GM21367 (cell line): Measurements from ENCODE around the gene MELK.

ENCODE experiments used
- ATAC-seq: cut with Tn5 transposase; IDR thresholded peaks from one replicate; pipeline ENCODE4 v1.9.1; 2021; ENCODE audit not compliant: unreplicated experiment

MELK gene

GRCh38 chr9:36665921-36666431 is 93.3 kb downstream of the MELK start:
- peak; percentile 77 for ATAC-seq

GRCh38 chr9:36671561-36671960 is 98.9 kb downstream of the MELK start:
- no peak for ATAC-seq

DNA sequence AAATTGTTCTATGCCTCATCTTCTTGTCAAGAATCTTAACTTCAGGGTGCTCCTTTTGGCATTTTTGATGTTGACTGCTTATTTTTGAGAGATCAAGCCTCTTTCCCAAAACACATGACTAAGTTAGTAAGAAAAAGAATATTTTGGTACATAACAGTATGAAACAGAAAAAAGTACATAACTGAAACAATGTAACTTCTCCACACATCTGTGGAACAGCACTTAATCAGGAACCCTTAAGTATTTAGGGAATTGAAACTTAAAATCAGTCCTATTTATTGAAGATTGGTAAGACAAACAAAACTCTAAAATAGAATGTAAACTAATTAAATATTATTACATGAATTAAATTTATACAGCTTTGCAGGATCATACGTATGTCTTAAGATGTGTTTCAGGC is 103.4 kb downstream of the MELK start:
- ATAC-seq: no peak

- no peak for ATAC-seq
Measured at GRCh38 chr9:36676778-36677485, 104.2 kb downstream of the MELK start.

GRCh38 chr9:36677611-36678010 is 104.9 kb downstream of the MELK start:
- no peak for ATAC-seq

- ATAC-seq: no peak
Measured at GRCh38 chr9:36679710-36680109, 107.0 kb downstream of the MELK start.

- ATAC-seq: no peak
Measured at GRCh38 chr9:36686471-36686870, 113.8 kb downstream of the MELK start.

- ATAC-seq: no peak
Measured at GRCh38 chr9:36690412-36691168, 117.9 kb downstream of the MELK start.

- ATAC-seq: no peak
Measured at GRCh38 chr9:36691671-36692070, 119.0 kb downstream of the MELK start.

DNA sequence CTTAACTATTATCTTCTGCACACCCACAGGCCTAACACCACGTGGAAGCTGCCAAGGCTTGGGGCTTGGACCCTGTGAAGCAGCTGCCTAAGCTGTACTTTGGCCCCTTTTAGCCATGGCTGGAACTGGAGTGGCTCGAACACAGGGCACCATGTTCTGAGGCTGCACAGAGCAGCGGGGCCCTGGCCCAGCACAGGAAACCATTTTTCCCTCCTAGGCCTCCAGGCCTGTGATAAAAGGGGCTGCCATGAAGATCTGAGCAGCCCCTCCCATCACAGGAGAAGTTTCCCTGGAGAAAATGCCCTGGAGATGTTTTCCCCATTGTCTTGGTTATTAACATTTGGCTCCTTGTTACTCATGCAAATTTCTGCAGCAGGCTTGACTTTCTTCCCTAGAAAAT is 126.3 kb downstream of the MELK start:
- no peak for ATAC-seq

DNA sequence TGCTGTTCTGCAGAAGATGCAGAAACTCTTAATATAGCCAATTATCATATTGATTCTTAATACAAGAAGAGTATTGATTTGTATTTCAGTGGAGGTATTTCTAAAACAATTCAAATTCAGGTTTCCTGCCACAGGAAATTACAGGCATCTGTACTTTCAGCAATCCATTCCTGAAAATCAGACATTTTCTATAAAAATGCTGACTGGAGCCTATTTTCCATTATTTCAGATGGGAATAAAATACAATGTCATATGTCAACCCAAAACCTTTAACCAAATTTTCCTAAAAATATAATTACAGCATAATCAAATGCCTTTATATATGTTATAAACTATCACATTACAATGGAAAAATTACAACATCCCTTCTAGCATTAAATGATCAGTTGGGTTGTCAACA is 131.5 kb downstream of the MELK start:
- ATAC-seq: no peak

DNA sequence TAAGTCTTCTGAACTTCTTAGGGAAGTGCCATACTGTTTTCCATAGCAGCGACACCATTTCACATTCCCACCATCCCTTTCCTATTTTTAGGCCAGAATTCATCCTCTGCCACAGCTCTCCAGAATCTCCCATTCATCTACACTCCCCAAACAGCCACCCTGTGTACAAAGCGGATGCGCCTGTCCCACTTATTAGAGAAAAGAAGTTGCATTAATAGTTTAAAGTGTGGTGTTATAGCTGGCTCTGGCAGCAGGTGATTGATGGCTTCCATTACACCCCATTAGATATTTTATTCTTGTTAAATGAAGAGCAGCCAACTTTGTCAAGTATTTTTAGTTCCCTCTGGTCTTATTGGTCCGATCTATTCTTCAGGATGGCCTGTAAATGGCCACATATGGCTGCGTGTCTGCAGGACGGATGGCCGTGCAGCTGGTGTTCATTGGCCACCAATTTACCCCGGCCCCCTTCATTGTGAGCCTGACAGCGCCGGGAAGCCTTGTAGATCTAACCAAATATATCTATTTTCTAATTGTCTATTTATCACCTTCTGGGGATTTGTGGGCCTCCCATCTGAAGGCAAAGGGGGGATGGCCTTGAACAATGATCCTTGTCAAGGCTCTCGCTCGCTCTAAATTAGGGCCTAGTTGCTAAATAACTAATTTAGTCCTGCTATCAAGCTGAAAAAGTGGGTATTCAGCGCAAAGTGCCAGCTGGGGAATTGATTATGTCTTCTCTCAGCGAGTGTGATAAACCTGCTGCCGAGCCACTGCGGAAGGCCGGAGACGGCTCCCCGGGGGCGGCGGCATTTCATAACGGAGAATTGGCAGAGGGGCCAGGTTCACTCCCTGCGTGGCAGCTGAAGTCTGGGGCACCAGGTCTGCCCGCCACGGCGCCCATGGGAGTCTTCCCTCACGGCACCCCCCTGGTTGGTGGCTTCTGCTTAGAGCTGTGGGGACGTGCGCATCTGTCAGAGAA is 141.1 kb downstream of the MELK start:
- no peak for ATAC-seq

GRCh38 chr9:36716496-36716895 is 143.8 kb downstream of the MELK start:
- no peak for ATAC-seq

DNA sequence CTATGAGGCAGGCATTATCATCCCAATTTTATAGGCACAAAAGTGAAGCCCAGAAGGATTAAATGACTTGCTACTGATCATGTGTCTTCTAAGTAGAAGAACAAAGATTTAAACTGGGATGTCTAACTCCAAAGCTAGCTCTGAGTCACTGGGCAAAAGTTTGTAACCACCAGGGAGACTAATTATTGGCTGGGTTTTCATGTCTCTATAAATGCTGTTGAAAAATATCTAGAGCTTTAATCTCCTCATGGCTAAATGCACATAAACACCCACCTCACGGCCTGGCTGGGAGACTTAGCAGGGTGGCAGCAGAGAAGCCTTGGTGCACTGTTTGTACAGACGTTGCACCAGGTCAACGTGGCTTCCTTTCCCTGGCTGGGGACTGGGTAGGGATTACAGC is 144.6 kb downstream of the MELK start:
- ATAC-seq: no peak

- ATAC-seq: no peak
Measured at GRCh38 chr9:36718612-36719011, 145.9 kb downstream of the MELK start.

DNA sequence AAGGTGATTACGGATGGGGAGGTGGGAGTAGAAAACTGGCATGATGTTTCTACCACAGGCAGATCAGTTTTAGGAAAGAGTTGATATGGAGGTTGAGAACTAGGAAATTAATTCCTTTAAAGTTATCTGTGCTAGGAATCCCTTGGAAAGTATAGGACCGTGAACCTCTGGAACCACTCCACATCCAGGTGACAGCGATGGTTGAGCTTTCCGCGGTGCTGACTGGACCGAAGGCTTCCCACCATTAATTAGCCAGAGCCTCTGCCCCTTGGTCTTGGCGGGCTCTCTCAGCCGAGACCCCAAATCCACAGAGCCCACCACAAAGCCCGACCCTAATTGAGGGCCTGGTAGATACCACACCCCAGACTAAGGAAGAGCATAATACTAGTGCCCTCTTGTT is 147.3 kb downstream of the MELK start:
- ATAC-seq: no peak

DNA sequence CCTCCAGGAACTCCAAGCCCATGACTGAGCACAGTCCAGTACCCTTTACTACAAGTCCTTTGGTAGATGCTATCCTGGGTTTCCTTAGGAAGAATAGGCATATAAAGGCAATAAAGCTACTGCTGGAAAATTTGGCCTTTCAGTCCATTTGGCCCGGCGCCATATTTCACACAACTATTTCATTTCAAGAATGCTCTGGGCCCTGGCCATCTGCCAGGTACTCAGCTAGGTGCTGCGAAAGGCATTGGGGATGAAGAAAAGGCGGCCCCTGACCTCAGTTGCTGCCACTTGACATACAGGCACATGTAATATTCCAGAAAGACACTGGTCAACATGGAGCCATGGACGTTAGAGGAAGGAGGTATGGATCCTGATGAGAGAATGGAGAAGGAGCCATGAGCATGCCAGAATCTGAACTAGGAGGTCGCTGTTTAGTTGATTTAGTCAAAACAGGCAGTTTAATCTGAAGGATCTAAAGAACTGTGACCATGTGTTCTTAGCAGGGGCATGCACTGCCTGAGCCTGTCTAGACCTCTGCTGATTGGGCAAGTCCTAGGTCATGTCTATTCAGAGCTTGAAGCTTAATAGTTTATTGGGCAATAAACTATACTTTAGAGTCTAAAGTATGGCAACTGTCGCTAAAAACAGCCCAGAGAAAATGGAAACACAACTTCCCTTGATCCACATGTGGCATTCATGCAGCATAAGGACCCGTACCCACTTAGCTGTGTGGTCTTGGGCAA is 149.3 kb downstream of the MELK start:
- no peak for ATAC-seq

- ATAC-seq: no peak
Measured at GRCh38 chr9:36725777-36726356, 153.2 kb downstream of the MELK start.
